ENCODE data around the gene CYS1.

GRCh38 chr2:10038716-10039115 is 41.5 kb downstream of the CYS1 start:
- TF ChIP-seq, protein P1, sequence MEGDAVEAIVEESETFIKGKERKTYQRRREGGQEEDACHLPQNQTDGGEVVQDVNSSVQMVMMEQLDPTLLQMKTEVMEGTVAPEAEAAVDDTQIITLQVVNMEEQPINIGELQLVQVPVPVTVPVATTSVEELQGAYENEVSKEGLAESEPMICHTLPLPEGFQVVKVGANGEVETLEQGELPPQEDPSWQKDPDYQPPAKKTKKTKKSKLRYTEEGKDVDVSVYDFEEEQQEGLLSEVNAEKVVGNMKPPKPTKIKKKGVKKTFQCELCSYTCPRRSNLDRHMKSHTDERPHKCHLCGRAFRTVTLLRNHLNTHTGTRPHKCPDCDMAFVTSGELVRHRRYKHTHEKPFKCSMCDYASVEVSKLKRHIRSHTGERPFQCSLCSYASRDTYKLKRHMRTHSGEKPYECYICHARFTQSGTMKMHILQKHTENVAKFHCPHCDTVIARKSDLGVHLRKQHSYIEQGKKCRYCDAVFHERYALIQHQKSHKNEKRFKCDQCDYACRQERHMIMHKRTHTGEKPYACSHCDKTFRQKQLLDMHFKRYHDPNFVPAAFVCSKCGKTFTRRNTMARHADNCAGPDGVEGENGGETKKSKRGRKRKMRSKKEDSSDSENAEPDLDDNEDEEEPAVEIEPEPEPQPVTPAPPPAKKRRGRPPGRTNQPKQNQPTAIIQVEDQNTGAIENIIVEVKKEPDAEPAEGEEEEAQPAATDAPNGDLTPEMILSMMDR (optimal IDR thresholded peaks at IDR 0.05 in 1 of 3, IDR thresholded peaks at IDR 0.05 in 1 of 3, conservative IDR thresholded peaks at IDR 0.05 in 1 of 3; ENCODE audit: extremely low read depth in 1 of 3, insufficient read depth in 2 of 3, low read length in 3 of 3) = no peak
- TF ChIP-seq EZH2 (IDR thresholded peaks at IDR 0.05; ENCODE audit: low read length) = no peak
